K562 (cell line): ENCODE data around the gene MYO5C. TPM values are rescaled to one million over a fixed set of nuclear protein-coding genes. Genes with fewer than 3 reads are reported as not detected.

Experiments used
- ATAC-seq: fragments of 200-7000 bp; cut with Tn5 transposase; 3 replicates; pipeline ENCODE4 v1.9.1; 2020; ENCODE audit warnings: moderate library complexity
- BruUV-seq: library from RNA; stranded (reverse); fragments of 400-500 nt; replicated peaks from 2 replicates; lab custom pipeline; 2021; lab: Mats Ljungman, UMichigan
- CTCF ChIA-PET: fragments of 300-600 bp; formaldehyde crosslinking; extraction: SDS; loops from one replicate; lab custom pipeline; 2021; ENCODE audit warnings: low intra/inter-chr PET ratio; lab: Yijun Ruan, JAX
- POLR2A ChIA-PET: fragments of 300-600, 350-650 bp; sonication (Branson Sonifier 250); formaldehyde crosslinking; extraction: SDS; loops from one replicate; lab custom pipeline; 2021; ENCODE audit warnings: antibody characterized with exemption, inconsistent platforms; lab: Yijun Ruan, JAX
- DNase-seq, 4 experiments: peaks; one replicate each; pipeline versions ENCODE4 v3.0.0 to v3.0.0-alpha.2; 2011 to 2018; ENCODE audit warnings: low spot score in 3 of 4, mixed read lengths in 3 of 4; ENCODE audit errors: extremely low read depth in 1 of 4
- FAIRE-seq: peaks from 2 replicates; lab custom pipeline; 2011; peaks lifted over from hg19 to GRCh38; lab: Jason Lieb, UNC
- H2AFZ ChIP-seq: 2 replicates; pipeline ENCODE4 v1.6.0; 2011; ENCODE audit warnings: low read depth, low read length, control low read depth, inconsistent platforms
- H3K27ac ChIP-seq: fragments of 200-600 bp; 3 replicates; pipeline ENCODE4 v1.8.0; 2011; ENCODE audit warnings: low read depth, mild to moderate bottlenecking, control low read depth, inconsistent platforms, low read length, moderate library complexity, mixed read lengths; ENCODE audit errors: extremely low read depth
- H3K27me3 ChIP-seq, 2 experiments: fragments of 300-600 bp in 1 of 2; 2 replicates in 1 of 2; 3 replicates in 1 of 2; pipeline versions ENCODE4 v1.6.0 to v1.8.0; 2011; ENCODE audit warnings: inconsistent platforms in 2 of 2, low read length in 2 of 2, mild to moderate bottlenecking in 1 of 2, mixed read lengths in 1 of 2, moderate library complexity in 1 of 2; ENCODE audit not compliant: control insufficient read depth in 2 of 2, insufficient read depth in 2 of 2
- H3K36me3 ChIP-seq: fragments of 300-600 bp; 3 replicates; pipeline ENCODE4 v1.8.0; 2011; ENCODE audit warnings: mild to moderate bottlenecking, low read length, inconsistent platforms; ENCODE audit not compliant: control insufficient read depth, insufficient read depth
- H3K4me1 ChIP-seq, 2 experiments: fragments of 200-600 bp in 1 of 2; replicated peaks in 1 of 2; 2 replicates in 1 of 2; 3 replicates in 1 of 2; pipeline versions ENCODE4 v1.5.1 to v1.8.0; 2011; ENCODE audit warnings: inconsistent platforms in 2 of 2, low read length in 2 of 2, mild to moderate bottlenecking in 1 of 2, mixed read lengths in 1 of 2, moderate library complexity in 1 of 2; ENCODE audit not compliant: control insufficient read depth in 2 of 2, insufficient read depth in 2 of 2
- H3K4me2 ChIP-seq: 2 replicates; pipeline ENCODE4 v1.6.1; 2011; ENCODE audit warnings: low read length, control low read depth, inconsistent platforms, mixed read lengths; ENCODE audit not compliant: insufficient read depth
- H3K4me3 ChIP-seq: fragments of 200-600 bp; sonication (generic), shearing (Covaris generic); 2 replicates; pipeline ENCODE4 v1.5.1; 2016; ENCODE audit warnings: control low read depth, inconsistent platforms
- H3K79me2 ChIP-seq: fragments of 200-600 bp; 3 replicates; pipeline ENCODE4 v1.8.0; 2011; ENCODE audit warnings: low read length, inconsistent platforms; ENCODE audit not compliant: control insufficient read depth, insufficient read depth
- H3K9ac ChIP-seq, 2 experiments: 2 replicates each; pipeline versions ENCODE4 v1.6.0 to v1.6.1; 2011; ENCODE audit warnings: low read depth in 2 of 2, low read length in 2 of 2, control low read depth in 1 of 2, inconsistent platforms in 1 of 2, mild to moderate bottlenecking in 1 of 2, mixed read lengths in 1 of 2; ENCODE audit not compliant: insufficient read depth in 1 of 2
- H3K9me1 ChIP-seq: one replicate; pipeline ENCODE4 v1.6.0; 2011; ENCODE audit warnings: inconsistent platforms, mild to moderate bottlenecking, low read length, moderate library complexity; ENCODE audit not compliant: control insufficient read depth, insufficient read depth
- H3K9me3 ChIP-seq: replicated peaks from 2 replicates; pipeline ENCODE4 v1.5.1; 2011; ENCODE audit warnings: low read depth, low read length, inconsistent platforms; ENCODE audit not compliant: control insufficient read depth, insufficient read depth
- H4K20me1 ChIP-seq: replicated peaks from 2 replicates; pipeline ENCODE4 v1.6.1; 2011; ENCODE audit warnings: low read length, inconsistent platforms, mixed read lengths; ENCODE audit not compliant: control insufficient read depth, insufficient read depth
- CBX1 ChIP-seq: sonication (generic); IDR thresholded peaks from 2 replicates; pipeline ENCODE4 v1.6.1; 2016; ENCODE audit warnings: antibody characterized with exemption, low read depth, mild to moderate bottlenecking
- CEBPB ChIP-seq: fragments of 450-650 bp; IDR thresholded peaks from 2 replicates; pipeline ENCODE4 v1.6.1; 2016; ENCODE audit warnings: missing genetic modification characterization, missing compliant biosample characterization
- DMBX1 ChIP-seq: fragments of 250-450 bp; sonication (Bioruptor Pico); IDR thresholded peaks from 2 replicates; pipeline ENCODE4 v1.8.0; 2022; ENCODE audit warnings: inconsistent platforms, mild to moderate bottlenecking, moderate library complexity, borderline replicate concordance
- MLX ChIP-seq, 2 experiments: fragments of 450-650 bp in 1 of 2; sonication (generic) in 1 of 2; formaldehyde crosslinking; conservative IDR thresholded peaks; 2 replicates each; pipeline versions ENCODE4 v1.4.0 to v1.8.1; 2020 to 2022; ENCODE audit warnings: mild to moderate bottlenecking in 1 of 2, missing genetic modification reagents in 1 of 2
- NFYB ChIP-seq: IDR thresholded peaks from 2 replicates; pipeline ENCODE4 v1.6.1; 2011; ENCODE audit warnings: mild to moderate bottlenecking, moderate library complexity; ENCODE audit not compliant: insufficient read length; ENCODE audit errors: extremely low read depth
- SAP30 ChIP-seq: fragments of 200-600 bp; sonication (generic); IDR thresholded peaks from 2 replicates; pipeline ENCODE4 v1.6.1; 2012; ENCODE audit warnings: borderline replicate concordance, low read depth, mild to moderate bottlenecking, moderate library complexity, low read length, control low read depth, inconsistent platforms; ENCODE audit not compliant: insufficient read depth, poor library complexity, severe bottlenecking
- SIRT6 ChIP-seq: IDR thresholded peaks from one replicate; pipeline ENCODE4 v1.6.1; 2012; ENCODE audit warnings: low read depth, mild to moderate bottlenecking, control low read depth, inconsistent platforms, low read length, moderate library complexity
- ZNF668 ChIP-seq: fragments of 250-450 bp; sonication (Bioruptor Pico); IDR thresholded peaks from 2 replicates; pipeline ENCODE4 v1.8.0; 2022; ENCODE audit warnings: mild to moderate bottlenecking, inconsistent platforms
- ZNF766 ChIP-seq: fragments of 200-800 bp; sonication (Bioruptor generic); conservative IDR thresholded peaks from 2 replicates; pipeline ENCODE4 v1.6.1; 2016; ENCODE audit warnings: missing genetic modification characterization, missing compliant biosample characterization
- ZSCAN32 ChIP-seq: fragments of 450-650 bp; formaldehyde crosslinking; IDR thresholded peaks from 2 replicates; pipeline ENCODE4 v1.4.0; 2020; ENCODE audit warnings: mild to moderate bottlenecking, moderate library complexity
- WGBS: fragments of 100-300 bp; shearing (Covaris generic); methylation state at CpG from one replicate; pipeline ENCODE4 v1.1.6; 2016; ENCODE audit warnings: low coverage, mixed read lengths; ENCODE audit not compliant: insufficient coverage; ENCODE audit errors: missing lambda C conversion rate; 5-methylcytosine and 5-hydroxymethylcytosine counted together
- in situ Hi-C: fragments of 300-500 bp; cut with MboI; formaldehyde crosslinking; loops from 4 replicates; pipeline ENCODE4 v1.15.0; 2018; ENCODE audit warnings: inconsistent platforms, mixed read lengths
- intact Hi-C: fragments of 100-400 bp; cut with micrococcal nuclease; formaldehyde crosslinking; loops from 2 replicates; pipeline ENCODE4 v1.14.2; 2022
- polyA plus RNA-seq, 8 experiments: library from polyadenylated mRNA; depleted of rRNA in 4 of 8; stranded (reverse) in 5 of 8; unstranded in 3 of 8; fragments of >200 nt; fragmentation: Nextera tagmentation in 2 of 8; fragmentation: Illumina TruSeq in 1 of 8; extraction: Ambion mirVana in 2 of 8; extraction: Trizol in 1 of 8; gene quantifications; 2 replicates each; pipeline versions ENCODE4 v1.2.1 to v1.2.3, GENCODE V29; 2011 to 2014; ENCODE audit warnings: inconsistent platforms in 1 of 8, missing spikeins in 1 of 8
- total RNA-seq, 7 experiments: library from RNA; depleted of rRNA in 6 of 7; stranded (reverse); fragments of >200 nt in 6 of 7; fragmentation: Illumina TruSeq in 2 of 7; extraction: Trizol in 2 of 7; gene quantifications; 2 replicates each; pipeline versions ENCODE4 v1.2.1 to v1.2.3, GENCODE V29; 2011 to 2021; ENCODE audit warnings: low replicate concordance in 1 of 7

MYO5C gene
- total and polyA plus RNA-seq, 9 of the 15 experiments (the other 6 are each of a cell fraction or from before 2014, with no cell fraction given): 0.01 to 0.24 TPM; not detected in 7

- no peak overlapping the region for H3K4me2 ChIP-seq
- in situ Hi-C loops: no loop called here
- POLR2A ChIA-PET: no interaction called here
- no peaks in the 10 kb centered on the region for H3K9me3 ChIP-seq
- BruUV-seq: no TSS peak
- no peaks in the 10 kb centered on the region for H4K20me1 ChIP-seq
- H3K27me3 ChIP-seq: peaks cover 11 to 41% of the 10 kb centered on the region in 2 experiments; a peak in 3 of 5 replicates
- no peak overlapping the region for H3K4me3 ChIP-seq
- ATAC-seq: no peak
- no peak overlapping the region for H2AFZ ChIP-seq
- no peak overlapping the region for H3K27ac ChIP-seq
- no peaks in the 10 kb centered on the region for H3K4me1 ChIP-seq
- no peak for FAIRE-seq
- TF ChIP-seq CEBPB (tag) (no peak), CBX1 (no peak), NFYB (no peak), MLX (CRISPR knock-in tag; conservative IDR thresholded peaks at IDR 0.05) (no peak), DMBX1 (no peak), ZNF668 (CRISPR knock-in tag) (no peak), ZSCAN32 (no peak), SAP30 (no peak), SIRT6 (no peak), ZNF766 (CRISPR knock-in tag) (no peak)
- TF ChIP-seq, all 486 proteins: peak for 0
- Histone ChIP-seq H3K79me2 (no peaks in the 10 kb centered on the region), H3K9me1 (no peaks in the 10 kb centered on the region), H3K9ac (no peak overlapping the region), H3K36me3 (no peaks in the 10 kb centered on the region)
- CTCF ChIA-PET: no interaction called here
- intact Hi-C loops: no loop called here
- 0% methylated on average over 4 of the region's 4 CpGs for WGBS
- DNase-seq: no peak
These were observed 5.9 kb downstream of the MYO5C start for GRCh38 chr15:52289629-52290081.
